CD4-positive, alpha-beta memory T cell (primary cell): ENCODE measurements around the gene ACTG1. TPM values are rescaled to one million over a fixed set of nuclear protein-coding genes. Genes with fewer than 3 reads are reported as not detected.

Source experiments
- CTCF ChIA-PET: fragments of 350-600 bp; sonication (Branson Sonifier 250); formaldehyde crosslinking; loops from one replicate; lab custom pipeline; 2021; ENCODE audit warnings: inconsistent platforms; ENCODE audit not compliant: partially characterized antibody; lab: Charles Lee
- POLR2A ChIA-PET: fragments of 350-600 bp; sonication (Branson Sonifier 250); formaldehyde crosslinking; loops from one replicate; lab custom pipeline; 2021; ENCODE audit not compliant: partially characterized antibody; lab: Charles Lee
- DNase-seq, 5 donors: peaks; one replicate each; pipeline versions ENCODE4 v3.0.0 to v3.0.0-alpha.2; 2020 to 2022; ENCODE audit warnings: mixed read lengths in 1 of 5
- H3K27ac ChIP-seq: one replicate; pipeline ENCODE4 v1.7.0; 2013; ENCODE audit warnings: low read depth, low read length
- H3K27me3 ChIP-seq: 2 replicates; pipeline ENCODE4 v1.7.0; 2013; ENCODE audit warnings: mild to moderate bottlenecking, low read length, moderate library complexity; ENCODE audit not compliant: insufficient read depth
- H3K36me3 ChIP-seq: 2 replicates; pipeline ENCODE4 v1.7.0; 2013; ENCODE audit warnings: mild to moderate bottlenecking, low read length, moderate library complexity; ENCODE audit not compliant: insufficient read depth
- H3K4me1 ChIP-seq: 2 replicates; pipeline ENCODE4 v1.7.0; 2013; ENCODE audit warnings: mild to moderate bottlenecking, low read length, moderate library complexity; ENCODE audit not compliant: insufficient read depth
- H3K4me3 ChIP-seq, 2 donors: one replicate each; pipeline ENCODE4 v1.7.0; 2013; ENCODE audit warnings: low read length in 2 of 2, mild to moderate bottlenecking in 1 of 2
- H3K9me3 ChIP-seq, 2 donors: one replicate each; pipeline ENCODE4 v1.7.0; 2013; ENCODE audit warnings: low read length in 2 of 2, control low read depth in 1 of 2; ENCODE audit not compliant: control insufficient read depth in 1 of 2
- H3K27ac Mint-ChIP-seq, 7 donors: one replicate each; pipeline ENCODE4 v1.8.0; 2020 to 2021; ENCODE audit warnings: mixed read lengths in 7 of 7, mild to moderate bottlenecking in 6 of 7, inconsistent platforms in 3 of 7, moderate library complexity in 3 of 7
- H3K27me3 Mint-ChIP-seq, 2 donors: one replicate each; pipeline ENCODE4 v1.8.0; 2020 to 2021; ENCODE audit warnings: mixed read lengths in 2 of 2
- H3K36me3 Mint-ChIP-seq, 2 donors: one replicate each; pipeline ENCODE4 v1.8.0; 2020 to 2021; ENCODE audit warnings: mixed read lengths in 2 of 2, inconsistent platforms in 1 of 2, mild to moderate bottlenecking in 1 of 2
- H3K4me1 Mint-ChIP-seq, 4 donors: one replicate each; pipeline ENCODE4 v1.8.0; 2020 to 2021; ENCODE audit warnings: mixed read lengths in 4 of 4, mild to moderate bottlenecking in 1 of 4
- H3K4me3 Mint-ChIP-seq, 8 donors: one replicate each; pipeline ENCODE4 v1.8.0; 2020 to 2021; ENCODE audit warnings: mixed read lengths in 8 of 8, mild to moderate bottlenecking in 7 of 8, moderate library complexity in 6 of 8, inconsistent platforms in 3 of 8
- H3K9me3 Mint-ChIP-seq, 8 donors: one replicate each; pipeline ENCODE4 v1.8.0; 2020 to 2021; ENCODE audit warnings: mixed read lengths in 8 of 8, mild to moderate bottlenecking in 5 of 8, inconsistent platforms in 3 of 8, moderate library complexity in 1 of 8
- intact Hi-C: fragments of 100-400 bp; cut with micrococcal nuclease; formaldehyde crosslinking; loops from one replicate; pipeline ENCODE4 v1.15.1; 2023
- polyA plus RNA-seq, 2 donors: library from polyadenylated mRNA; unstranded; fragments of 300-500 nt; fragmentation: Illumina TruSeq; gene quantifications; one replicate each; pipeline ENCODE4 v1.2.3, GENCODE V29; 2021
- total RNA-seq, 2 experiments: library from RNA; stranded (reverse); gene quantifications; one replicate each; pipeline ENCODE4 v1.2.3, GENCODE V29; 2021

Gene ACTG1
- total and polyA plus RNA-seq, 4 experiments from 2014 or later = 1,031 to 1,651 (median 1,188) TPM

GRCh38 chr17:81487089-81487486 lies 25.5 kb downstream of the ACTG1 start:
- H3K9me3 Mint-ChIP-seq = no peaks in the 10 kb centered on the region
- DNase-seq = no peak
- CTCF ChIA-PET = interaction anchor here (1.0 to 1.4 kb wide), 3 partner anchors 32 to 234 kb away, joined by 3 read pairs; no protein-coding TSS in a partner anchor

GRCh38 chr17:81486199-81486810 lies 26.3 kb downstream of the ACTG1 start:
- Histone ChIP-seq H3K4me1 (peaks cover 30% of the 10 kb centered on the region), H3K27me3 (peaks cover 12% of the 10 kb centered on the region), H3K27ac (no peak overlapping the region), H3K4me3 (no peak overlapping the region), H3K9me3 (no peaks in the 10 kb centered on the region), H3K36me3 (no peaks in the 10 kb centered on the region)
- POLR2A ChIA-PET = interaction anchor here (0.9 to 3.0 kb wide), 4 partner anchors 25 to 191 kb away, joined by 3 to 29 read pairs (median 8); partner anchors contain the start of genes ACTG1 and SLC38A10
- peak overlapping the region in 5 of 8 donors; percentile 26 to 53 (median 43) for H3K4me3 Mint-ChIP-seq
- H3K36me3 Mint-ChIP-seq = no peaks in the 10 kb centered on the region
- peaks cover 2 to 20% (median 8%) of the 10 kb centered on the region in 4 donors for H3K4me1 Mint-ChIP-seq
- no peak for DNase-seq
- peaks cover 0 to 2% (median 0%) of the 10 kb centered on the region in 8 donors for H3K9me3 Mint-ChIP-seq
- peaks cover 5 to 10% of the 10 kb centered on the region in 2 donors for H3K27me3 Mint-ChIP-seq
- intact Hi-C loops = loop anchor here (10.0 kb wide), 1 partner anchor 92 kb away; the partner anchor contains the start of gene BAHCC1
- peak overlapping the region in 2 of 7 donors; percentile 23 to 68 for H3K27ac Mint-ChIP-seq
- CTCF ChIA-PET = interaction anchor here (1.0 to 1.4 kb wide), 3 partner anchors 33 to 233 kb away, joined by 3 read pairs; no protein-coding TSS in a partner anchor

More at GRCh38 chr17:81487089-81487486, 25.5 kb downstream of the ACTG1 start:
- Histone ChIP-seq H3K9me3 (no peaks in the 10 kb centered on the region), H3K27ac (no peak overlapping the region), H3K36me3 (no peaks in the 10 kb centered on the region), H3K4me3 (no peak overlapping the region), H3K27me3 (peaks cover 6% of the 10 kb centered on the region), H3K4me1 (peaks cover 23% of the 10 kb centered on the region)
- Mint-ChIP-seq H3K27ac (no peak overlapping the region), H3K4me1 (peaks cover 0 to 15% (median 3%) of the 10 kb centered on the region in 4 donors), H3K4me3 (peak overlapping the region in 5 of 8 donors; percentile 35 to 69 (median 59)), H3K27me3 (peaks cover 3 to 10% of the 10 kb centered on the region in 2 donors), H3K36me3 (no peaks in the 10 kb centered on the region)
- POLR2A ChIA-PET = interaction anchor here (1.3 to 3.0 kb wide), 2 partner anchors 24 to 28 kb away, joined by 6 to 29 read pairs; partner anchors contain the start of gene ACTG1
- intact Hi-C loops = loop anchor here (10.0 kb wide), 1 partner anchor 92 kb away; the partner anchor contains the start of gene BAHCC1

GRCh38 chr17:81484195-81484979 lies 28.2 kb downstream of the ACTG1 start:
- peaks cover 2 to 24% (median 7%) of the 10 kb centered on the region in 4 donors for H3K4me1 Mint-ChIP-seq
- peaks cover 11 to 20% of the 10 kb centered on the region in 2 donors for H3K27me3 Mint-ChIP-seq
- H3K9me3 ChIP-seq = no peaks in the 10 kb centered on the region
- ChIA-PET POLR2A (interaction anchor here (0.6 to 2.6 kb wide), 11 partner anchors 24 to 344 kb away, joined by 3 to 19 read pairs (median 4); partner anchors contain the start of genes ACTG1, NDUFAF8, SLC38A10 and TEPSIN), CTCF (interaction anchor here (0.7 to 2.5 kb wide), 16 partner anchors 10 to 343 kb away, joined by 3 to 20 read pairs (median 4); partner anchors contain the start of gene SLC38A10)
- H3K36me3 Mint-ChIP-seq = no peaks in the 10 kb centered on the region
- H3K27ac ChIP-seq = no peak overlapping the region
- H3K4me1 ChIP-seq = peaks cover 30% of the 10 kb centered on the region
- peak overlapping the region in 1 of 8 donors; percentile 45 for H3K4me3 Mint-ChIP-seq
- H3K9me3 Mint-ChIP-seq = peaks cover 0 to 2% (median 0%) of the 10 kb centered on the region in 8 donors
- H3K4me3 ChIP-seq = peak overlapping the region in 1 of 2 donors; percentile 48
- intact Hi-C loops = loop anchor here (1.0 to 10.0 kb wide), 5 partner anchors 68 to 231 kb away; partner anchors contain the start of genes BAHCC1, FAAP100 and SLC38A10
- DNase-seq = peak; percentile 76 to 90 (median 85)
- no peaks in the 10 kb centered on the region for H3K36me3 ChIP-seq
- H3K27me3 ChIP-seq = peaks cover 22% of the 10 kb centered on the region
- no peak overlapping the region for H3K27ac Mint-ChIP-seq

GRCh38 chr17:81483862-81484194 lies 28.8 kb downstream of the ACTG1 start:
- peaks cover 11 to 21% of the 10 kb centered on the region in 2 donors for H3K27me3 Mint-ChIP-seq
- H3K36me3 Mint-ChIP-seq = no peaks in the 10 kb centered on the region
- POLR2A ChIA-PET = interaction anchor here (1.2 to 2.6 kb wide), 5 partner anchors 188 to 343 kb away, joined by 4 to 11 read pairs (median 6); partner anchors contain the start of gene SLC38A10
- Histone ChIP-seq H3K4me1 (peaks cover 30% of the 10 kb centered on the region), H3K9me3 (no peaks in the 10 kb centered on the region), H3K27ac (no peak overlapping the region), H3K27me3 (peaks cover 22% of the 10 kb centered on the region), H3K4me3 (peak overlapping the region in 1 of 2 donors; percentile 48), H3K36me3 (no peaks in the 10 kb centered on the region)
- CTCF ChIA-PET = interaction anchor here (1.0 to 2.5 kb wide), 8 partner anchors 9 to 342 kb away, joined by 4 to 20 read pairs (median 8); partner anchors contain the start of gene SLC38A10
- peaks cover 2 to 24% (median 7%) of the 10 kb centered on the region in 4 donors for H3K4me1 Mint-ChIP-seq
- H3K27ac Mint-ChIP-seq = no peak overlapping the region
- peaks cover 0 to 2% (median 0%) of the 10 kb centered on the region in 8 donors for H3K9me3 Mint-ChIP-seq
- intact Hi-C loops = loop anchor here (1.0 to 10.0 kb wide), 5 partner anchors 69 to 231 kb away; partner anchors contain the start of genes BAHCC1, FAAP100 and SLC38A10
- H3K4me3 Mint-ChIP-seq = peak overlapping the region in 2 of 8 donors; percentile 8
- no peak for DNase-seq

GRCh38 chr17:81483085-81483861 lies 29.3 kb downstream of the ACTG1 start:
- POLR2A ChIA-PET = interaction anchor here (0.9 to 2.6 kb wide), 4 partner anchors 24 to 191 kb away, joined by 3 to 11 read pairs (median 4); partner anchors contain the start of genes FAAP100 and SLC38A10
- peak overlapping the region in 1 of 2 donors; percentile 48 for H3K4me3 ChIP-seq
- CTCF ChIA-PET = interaction anchor here (2.0 to 2.5 kb wide), 3 partner anchors 25 to 230 kb away, joined by 10 to 20 read pairs (median 15); partner anchors contain the start of gene SLC38A10

More at GRCh38 chr17:81483085-81483861, 29.3 kb downstream of the ACTG1 start:
- Mint-ChIP-seq H3K4me1 (peaks cover 2 to 24% (median 7%) of the 10 kb centered on the region in 4 donors), H3K9me3 (peaks cover 0 to 2% (median 0%) of the 10 kb centered on the region in 8 donors), H3K4me3 (peak overlapping the region in 3 of 8 donors; percentile 8 to 59 (median 8)), H3K36me3 (no peaks in the 10 kb centered on the region), H3K27me3 (peaks cover 11 to 21% of the 10 kb centered on the region in 2 donors), H3K27ac (peak overlapping the region in 1 of 7 donors; percentile 75)
- no peaks in the 10 kb centered on the region for H3K9me3 ChIP-seq
- H3K27ac ChIP-seq = no peak overlapping the region
- peaks cover 22% of the 10 kb centered on the region for H3K27me3 ChIP-seq
- no peaks in the 10 kb centered on the region for H3K36me3 ChIP-seq
- intact Hi-C loops = loop anchor here (10.0 kb wide), 1 partner anchor 88 kb away; the partner anchor contains the start of gene BAHCC1
- peaks cover 25% of the 10 kb centered on the region for H3K4me1 ChIP-seq
- DNase-seq = no peak
